Esophagus (tissue), 2 donors: ENCODE data around the gene DSCAM. TPM values are rescaled to one million over a fixed set of nuclear protein-coding genes. Genes with fewer than 3 reads are reported as not detected.

Experiments
- H3K27ac ChIP-seq, 2 donors: one replicate each; pipeline ENCODE4 v1.5.1; 2013; ENCODE audit warnings: low read depth in 2 of 2, mild to moderate bottlenecking in 2 of 2, inconsistent platforms in 1 of 2, low read length in 1 of 2, moderate library complexity in 1 of 2
- H3K27me3 ChIP-seq, 2 donors: one replicate each; pipeline ENCODE4 v1.6.1; 2013; ENCODE audit warnings: low read length in 2 of 2, control low read depth in 1 of 2, mild to moderate bottlenecking in 1 of 2; ENCODE audit not compliant: insufficient read depth in 2 of 2, control insufficient read depth in 1 of 2
- H3K36me3 ChIP-seq, 2 donors: one replicate each; pipeline ENCODE4 v1.6.1; 2013; ENCODE audit warnings: low read length in 1 of 2; ENCODE audit not compliant: control insufficient read depth in 2 of 2, insufficient read depth in 2 of 2
- H3K4me1 ChIP-seq, 2 donors: one replicate each; pipeline ENCODE4 v1.6.1; 2013; ENCODE audit warnings: low read length in 1 of 2; ENCODE audit not compliant: control insufficient read depth in 2 of 2, insufficient read depth in 2 of 2
- H3K4me3 ChIP-seq, 2 donors: one replicate each; pipeline ENCODE4 v1.5.1; 2013; ENCODE audit warnings: low read length in 2 of 2, mild to moderate bottlenecking in 2 of 2, low read depth in 1 of 2, moderate library complexity in 1 of 2
- H3K9me3 ChIP-seq, 2 donors: one replicate each; pipeline ENCODE4 v1.6.1; 2013; ENCODE audit warnings: mild to moderate bottlenecking in 2 of 2, low read depth in 1 of 2, low read length in 1 of 2, moderate library complexity in 1 of 2; ENCODE audit not compliant: control insufficient read depth in 2 of 2, insufficient read depth in 1 of 2
- WGBS, 2 donors: extraction: QIAGEN DNeasy Blood & Tissue Kit; methylation state at CpG; one replicate each; pipeline ENCODE4 v1.1.7; 2013; 5-methylcytosine and 5-hydroxymethylcytosine counted together
- polyA plus RNA-seq, 2 donors: library from polyadenylated mRNA; stranded (reverse); fragments of 200-250 nt; gene quantifications; one replicate each; pipeline ENCODE4 v1.2.3, GENCODE V29; 2013
- donor health status: healthy with polysubstance abuse.
- donor health status: Bipolar disorder and iron deficiency.

Gene DSCAM
- polyA plus RNA-seq, 2 donors: under 0.01 TPM; not detected in 1

DNA sequence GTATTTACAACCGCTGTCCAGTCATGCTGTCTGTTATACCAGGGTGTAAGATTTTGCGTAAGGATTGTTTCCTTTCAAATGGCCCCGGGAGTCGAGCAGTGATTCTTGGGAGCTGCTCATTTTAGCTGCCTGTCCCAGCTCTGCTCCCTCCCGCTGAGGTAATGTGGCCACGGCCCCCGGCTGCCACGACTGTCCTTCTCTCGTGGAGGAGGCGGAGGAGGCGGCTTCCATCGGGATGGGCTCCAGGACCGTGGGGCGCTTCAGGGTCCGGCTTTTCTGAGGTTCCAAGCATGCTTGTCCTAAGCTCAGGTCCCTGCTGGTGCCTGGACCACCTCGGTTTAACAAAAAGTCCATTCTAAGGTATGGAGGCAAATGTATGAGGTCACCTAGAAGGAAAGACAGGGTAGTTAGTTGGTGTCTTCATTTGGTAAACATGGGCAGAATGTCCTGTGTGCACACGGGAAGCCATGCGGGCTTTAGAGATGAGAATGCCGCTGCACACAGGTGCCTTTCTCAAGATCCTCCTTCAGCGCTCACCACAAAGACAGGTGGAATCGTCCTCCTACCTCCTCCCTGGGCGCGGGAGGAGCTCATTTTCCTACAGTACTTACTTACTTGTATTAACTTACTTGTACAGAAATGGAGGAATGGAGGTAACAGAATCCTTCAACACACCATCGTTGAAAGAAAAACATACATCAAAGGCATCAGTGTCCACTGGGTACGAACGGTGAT is 833.8 kb downstream of the DSCAM start:
- H3K4me3 ChIP-seq: no peak overlapping the region
- H3K36me3 ChIP-seq: no peaks in the 10 kb centered on the region
- no peaks in the 10 kb centered on the region for H3K4me1 ChIP-seq
- WGBS, 2 donors: 90% methylated on average over 26 of the region's 26 CpGs
- H3K9me3 ChIP-seq: peaks cover 0 to 6% of the 10 kb centered on the region in 2 donors
- no peak overlapping the region for H3K27ac ChIP-seq
- no peaks in the 10 kb centered on the region for H3K27me3 ChIP-seq

DNA sequence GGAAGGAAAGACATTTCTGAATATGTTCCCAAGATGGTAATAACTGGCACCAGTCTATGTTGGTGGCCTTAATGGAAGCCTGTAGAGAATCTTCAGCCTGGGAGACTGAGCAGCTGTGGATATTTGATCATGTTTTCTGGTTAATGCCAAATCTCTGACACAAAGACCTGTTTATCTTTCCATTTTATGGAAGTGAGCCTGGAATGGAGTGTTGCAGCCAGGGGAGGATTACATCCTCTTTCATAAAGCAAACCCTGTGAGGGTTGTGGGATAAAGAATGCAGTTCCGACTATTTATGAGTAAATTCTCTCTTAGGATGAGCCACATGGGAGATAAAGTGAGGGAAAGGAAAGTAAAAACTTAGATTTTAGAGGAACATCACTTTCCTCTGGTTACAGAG is 835.6 kb downstream of the DSCAM start:
- Histone ChIP-seq H3K4me3 (no peak overlapping the region), H3K4me1 (no peaks in the 10 kb centered on the region), H3K36me3 (no peaks in the 10 kb centered on the region), H3K27me3 (no peaks in the 10 kb centered on the region), H3K9me3 (peaks cover 0 to 6% of the 10 kb centered on the region in 2 donors), H3K27ac (no peak overlapping the region)
- 16 to 54% methylated on average over 1 of the region's 1 CpG for WGBS, 2 donors

DNA sequence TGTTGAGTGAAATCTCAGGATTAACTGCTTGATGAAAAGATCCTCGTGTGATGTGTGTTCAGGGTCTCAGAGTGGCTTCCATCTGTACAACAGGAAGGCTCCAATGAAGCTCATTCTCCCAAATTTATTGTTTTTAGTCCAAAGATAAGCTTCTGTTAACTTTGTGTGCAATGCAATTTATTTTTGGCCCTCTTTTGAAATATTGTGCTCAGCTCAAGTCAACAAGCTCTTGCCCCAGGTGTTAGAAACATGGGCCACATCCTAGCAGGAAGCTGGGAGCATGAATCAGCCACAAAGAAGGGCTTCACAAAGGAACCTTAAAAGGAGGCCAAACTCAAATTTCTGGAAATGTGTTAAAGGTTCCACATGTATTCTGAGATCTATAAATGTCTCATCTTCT is 844.0 kb downstream of the DSCAM start:
- Histone ChIP-seq H3K9me3 (peaks cover 0 to 2% of the 10 kb centered on the region in 2 donors), H3K27ac (no peak overlapping the region)
- WGBS, 2 donors: 25 to 39% methylated on average over 1 of the region's 1 CpG

DNA sequence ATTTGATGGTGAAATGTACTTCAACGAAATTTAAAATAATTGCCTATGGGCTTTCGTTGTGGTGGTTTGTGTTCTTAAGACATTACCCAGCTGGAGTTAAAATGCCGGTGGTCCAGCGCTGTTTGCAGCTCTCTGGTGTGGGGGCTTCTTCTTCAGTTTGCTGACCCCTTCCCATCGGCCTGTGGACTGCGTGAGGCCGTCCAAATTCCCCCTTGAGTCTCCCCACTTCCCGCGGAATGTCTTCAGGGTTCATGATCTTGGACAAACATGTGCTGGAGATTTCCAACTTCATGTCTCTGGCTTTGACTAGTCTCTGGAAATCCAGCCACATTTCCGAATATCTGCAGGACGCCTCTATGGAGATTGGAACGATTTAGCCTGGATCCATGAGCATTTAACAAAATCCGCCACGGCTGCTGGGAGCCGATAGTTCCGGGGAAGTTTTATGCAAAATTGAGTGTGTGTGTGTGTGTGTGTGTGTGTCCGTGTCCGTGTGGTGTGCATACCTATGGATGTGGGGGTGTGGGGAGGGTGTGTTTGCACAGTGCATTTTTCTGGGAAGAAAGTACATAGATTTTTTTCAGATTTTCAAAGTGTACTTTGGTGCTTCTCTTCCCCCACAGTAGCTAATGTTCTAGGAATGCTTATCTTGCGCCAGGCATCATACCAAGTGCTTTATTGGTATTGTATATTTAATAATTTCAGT is 862.5 kb downstream of the DSCAM start:
- H3K27ac ChIP-seq: no peak overlapping the region
- H3K36me3 ChIP-seq: no peaks in the 10 kb centered on the region
- WGBS, 2 donors: 58 to 62% methylated on average over 19 of the region's 19 CpGs
- H3K27me3 ChIP-seq: no peaks in the 10 kb centered on the region
- H3K4me3 ChIP-seq: no peak overlapping the region
- H3K4me1 ChIP-seq: no peaks in the 10 kb centered on the region
- peaks cover 0 to 10% of the 10 kb centered on the region in 2 donors for H3K9me3 ChIP-seq

More for the DNA sequence above, 844.0 kb downstream of the DSCAM start:
- Histone ChIP-seq H3K4me1 (no peaks in the 10 kb centered on the region), H3K36me3 (no peaks in the 10 kb centered on the region), H3K27me3 (no peaks in the 10 kb centered on the region), H3K4me3 (no peak overlapping the region)

DNA sequence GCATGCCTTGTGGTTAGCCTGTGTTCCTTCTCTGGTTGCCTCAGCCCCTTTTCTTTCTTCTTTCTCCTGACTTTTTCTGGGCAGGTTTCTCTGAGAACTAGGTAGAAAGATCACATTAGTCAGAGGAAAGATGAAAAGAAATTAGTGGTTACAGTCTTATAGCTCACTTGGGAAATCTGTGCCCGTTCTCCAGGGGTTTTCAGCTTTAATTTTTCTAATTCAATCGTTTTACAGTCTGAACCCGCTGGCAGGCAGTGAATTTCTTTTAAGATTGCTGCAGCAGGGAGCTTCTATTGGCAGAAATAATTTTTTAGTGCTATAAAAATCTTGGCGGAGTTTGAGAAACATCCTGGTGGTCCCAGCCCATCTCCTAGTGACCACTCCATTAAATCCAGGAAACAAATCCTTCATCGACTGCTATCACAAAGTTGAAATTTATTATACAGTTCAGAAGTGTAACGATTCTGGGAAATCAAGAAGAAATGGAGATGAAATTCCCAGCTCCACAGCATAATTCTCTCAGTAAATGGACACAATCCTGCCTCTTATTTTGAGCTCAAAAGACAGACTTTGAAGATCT is 866.6 kb downstream of the DSCAM start:
- Histone ChIP-seq H3K27me3 (no peaks in the 10 kb centered on the region), H3K36me3 (no peaks in the 10 kb centered on the region), H3K4me1 (no peaks in the 10 kb centered on the region), H3K27ac (no peak overlapping the region), H3K9me3 (peaks cover 3 to 5% of the 10 kb centered on the region in 2 donors), H3K4me3 (no peak overlapping the region)
- WGBS, 2 donors: 63 to 71% methylated on average over 6 of the region's 6 CpGs

DNA sequence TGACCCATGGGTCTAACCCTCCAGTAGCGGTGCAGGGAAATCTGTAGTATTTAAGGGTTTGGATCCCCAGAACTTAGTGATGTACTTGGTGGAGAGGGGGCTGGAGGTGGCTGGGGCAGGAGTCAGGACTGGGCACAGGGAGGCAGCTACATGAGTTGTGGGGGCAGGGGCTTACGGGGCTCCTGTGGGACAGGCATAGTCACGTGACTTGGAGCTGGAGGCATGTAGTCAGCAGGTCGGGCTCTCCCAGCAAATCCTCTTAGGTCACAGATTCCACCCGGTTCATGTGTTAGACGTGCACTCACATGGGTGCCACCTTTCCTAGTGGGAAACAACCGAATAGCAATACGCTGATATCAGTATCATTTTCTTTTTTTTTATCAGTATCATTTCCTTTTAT is 867.6 kb downstream of the DSCAM start:
- Histone ChIP-seq H3K36me3 (no peaks in the 10 kb centered on the region), H3K27ac (no peak overlapping the region), H3K9me3 (peaks cover 3 to 4% of the 10 kb centered on the region in 2 donors), H3K4me1 (no peaks in the 10 kb centered on the region), H3K27me3 (no peaks in the 10 kb centered on the region), H3K4me3 (no peak overlapping the region)
- 85% methylated on average over 8 of the region's 8 CpGs for whole genome bisulfite sequencing, 2 donors

DNA sequence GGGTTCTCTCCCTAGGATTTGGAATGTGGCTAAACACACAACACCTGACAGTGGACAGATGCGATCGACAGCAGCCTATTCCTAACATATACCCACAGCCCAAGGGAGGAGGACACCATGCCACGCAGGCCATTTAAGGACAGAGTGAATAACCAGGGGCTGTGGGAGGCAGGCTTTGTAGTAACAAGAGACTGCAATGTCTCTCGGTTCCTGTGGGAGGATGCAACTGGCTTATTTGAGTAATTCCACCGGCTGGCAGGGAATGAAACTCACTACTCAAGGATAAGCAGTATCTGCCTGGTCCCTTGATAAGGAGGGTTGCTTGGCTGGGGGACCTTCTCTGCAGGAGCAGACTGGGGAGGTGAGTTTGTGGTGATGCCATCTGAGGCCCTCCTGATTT is 870.2 kb downstream of the DSCAM start:
- Histone ChIP-seq H3K4me1 (no peaks in the 10 kb centered on the region), H3K4me3 (no peak overlapping the region), H3K36me3 (no peaks in the 10 kb centered on the region), H3K9me3 (peaks cover 4 to 5% of the 10 kb centered on the region in 2 donors), H3K27ac (no peak overlapping the region), H3K27me3 (no peaks in the 10 kb centered on the region)
- WGBS, 2 donors: 65% methylated on average over 5 of the region's 5 CpGs

DNA sequence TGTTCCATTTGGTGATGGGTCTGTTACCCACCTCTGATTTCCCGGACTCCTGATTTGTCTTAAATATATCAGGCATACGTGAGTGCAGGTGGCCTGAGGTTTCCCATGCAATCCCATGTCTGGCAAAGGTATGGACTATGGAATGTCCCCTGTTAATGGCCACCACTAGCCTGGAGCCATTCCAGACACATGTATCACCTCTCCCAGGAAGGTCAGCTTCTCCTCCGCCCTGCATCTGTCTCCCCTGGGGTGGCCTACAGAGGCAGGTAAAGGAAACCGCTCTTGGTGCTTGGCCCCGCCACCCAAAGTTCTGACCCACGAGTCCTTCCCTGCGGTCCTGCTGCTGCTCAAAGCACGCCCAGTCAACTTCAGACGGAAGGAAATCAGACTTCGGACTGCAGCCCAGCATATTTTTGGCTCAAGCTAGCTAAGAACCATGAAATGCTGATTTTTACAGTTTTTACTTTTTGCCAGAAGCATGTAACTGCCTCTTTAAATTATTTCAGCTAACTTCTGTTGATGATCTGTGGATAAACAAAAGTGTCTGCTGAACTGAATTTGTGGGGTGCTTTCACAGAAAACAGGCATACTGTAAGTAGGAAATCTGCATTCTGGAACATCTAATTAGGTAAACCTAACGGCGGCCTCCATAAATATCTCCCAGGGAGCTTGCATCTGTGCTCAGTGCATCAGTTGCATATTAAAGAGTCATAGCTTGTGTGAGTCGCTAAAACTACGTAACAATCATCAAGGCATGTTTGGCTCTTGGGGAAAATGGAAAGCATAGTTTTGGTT is 873.8 kb downstream of the DSCAM start:
- H3K9me3 ChIP-seq: peaks cover 4 to 10% of the 10 kb centered on the region in 2 donors
- no peaks in the 10 kb centered on the region for H3K27me3 ChIP-seq
- no peak overlapping the region for H3K27ac ChIP-seq
- H3K4me1 ChIP-seq: no peaks in the 10 kb centered on the region
- no peak overlapping the region for H3K4me3 ChIP-seq
- 84 to 87% methylated on average over 14 of the region's 14 CpGs for WGBS, 2 donors
- H3K36me3 ChIP-seq: peaks cover 0 to 2% of the 10 kb centered on the region in 2 donors

DNA sequence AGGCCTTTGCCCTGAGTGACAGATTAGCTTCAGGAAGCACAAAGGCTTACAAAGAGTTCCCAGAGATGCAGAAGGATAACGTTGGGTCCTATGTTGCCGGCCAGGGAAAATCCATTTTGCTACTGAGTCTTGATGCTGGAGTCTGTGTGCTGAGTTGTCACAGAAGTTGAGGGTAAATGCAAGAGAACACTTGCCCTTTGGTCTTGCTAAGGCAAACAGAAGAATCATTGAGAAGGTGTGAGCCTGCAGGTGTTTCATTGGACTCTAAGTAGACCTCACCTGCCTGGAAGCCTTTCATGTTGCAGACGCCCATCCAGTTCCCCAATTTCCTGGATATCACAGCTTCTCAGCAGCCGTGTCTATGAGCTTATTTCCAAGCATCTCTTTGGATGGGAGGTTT is 874.5 kb downstream of the DSCAM start:
- Histone ChIP-seq H3K36me3 (peaks cover 0 to 2% of the 10 kb centered on the region in 2 donors), H3K27ac (no peak overlapping the region), H3K4me1 (no peaks in the 10 kb centered on the region), H3K4me3 (no peak overlapping the region), H3K27me3 (no peaks in the 10 kb centered on the region), H3K9me3 (peaks cover 4 to 10% of the 10 kb centered on the region in 2 donors)
- 26 to 39% methylated on average over 4 of the region's 4 CpGs for WGBS, 2 donors
